ENCODE data around the gene SLC25A45.

- TF ChIP-seq CTCF (conservative IDR thresholded peaks at IDR 0.05): no peak
- TF ChIP-seq ZFX (IDR thresholded peaks at IDR 0.05): no peak
Measured at GRCh38 chr11:65390996-65391395, 8.6 kb upstream of the SLC25A45 start.

Measured in C4-2B (cell line).